ENCODE measurements around the gene VEPH1. TPM values are rescaled to one million over a fixed set of nuclear protein-coding genes. Genes with fewer than 3 reads are reported as not detected.

The VEPH1 gene
- total and polyA plus RNA-seq, 9 of the 15 experiments (the other 6 are each of a cell fraction or from before 2014, with no cell fraction given): 4.5 to 15.6 (median 5.8) TPM

DNA sequence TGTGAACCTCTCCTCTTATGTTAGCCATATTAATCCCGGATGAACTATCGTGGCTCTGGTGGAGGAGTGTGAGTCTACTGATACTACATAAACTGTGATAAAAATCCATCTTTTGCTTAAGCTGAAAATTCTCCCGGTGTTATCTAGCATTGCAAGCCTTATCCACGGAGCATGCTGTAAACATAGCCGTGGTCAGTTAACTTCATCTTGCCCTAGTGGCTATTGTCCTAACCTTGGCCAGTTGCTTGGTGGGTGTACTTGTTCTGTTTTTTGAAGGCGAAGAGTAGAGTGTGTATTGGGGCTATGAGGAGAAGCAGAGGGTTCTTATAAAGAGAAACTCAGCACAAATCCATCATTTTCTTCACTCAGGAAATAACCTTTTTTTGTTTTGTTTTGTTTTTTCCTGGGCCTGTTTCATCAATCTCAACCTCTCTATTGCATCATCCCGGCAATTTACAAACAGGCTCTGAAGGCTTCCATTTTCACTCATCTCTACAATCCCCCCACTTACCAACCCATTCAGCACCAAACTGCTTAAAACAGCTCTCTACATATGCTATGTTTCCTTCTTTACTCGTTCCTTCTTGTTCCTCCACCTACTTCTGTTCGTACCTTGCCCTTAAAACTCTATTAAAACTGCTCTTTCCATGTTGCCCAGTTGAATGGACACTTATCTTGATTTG lies 202.1 kb downstream of the VEPH1 start (continued):
- TF ChIP-seq, protein P1, sequence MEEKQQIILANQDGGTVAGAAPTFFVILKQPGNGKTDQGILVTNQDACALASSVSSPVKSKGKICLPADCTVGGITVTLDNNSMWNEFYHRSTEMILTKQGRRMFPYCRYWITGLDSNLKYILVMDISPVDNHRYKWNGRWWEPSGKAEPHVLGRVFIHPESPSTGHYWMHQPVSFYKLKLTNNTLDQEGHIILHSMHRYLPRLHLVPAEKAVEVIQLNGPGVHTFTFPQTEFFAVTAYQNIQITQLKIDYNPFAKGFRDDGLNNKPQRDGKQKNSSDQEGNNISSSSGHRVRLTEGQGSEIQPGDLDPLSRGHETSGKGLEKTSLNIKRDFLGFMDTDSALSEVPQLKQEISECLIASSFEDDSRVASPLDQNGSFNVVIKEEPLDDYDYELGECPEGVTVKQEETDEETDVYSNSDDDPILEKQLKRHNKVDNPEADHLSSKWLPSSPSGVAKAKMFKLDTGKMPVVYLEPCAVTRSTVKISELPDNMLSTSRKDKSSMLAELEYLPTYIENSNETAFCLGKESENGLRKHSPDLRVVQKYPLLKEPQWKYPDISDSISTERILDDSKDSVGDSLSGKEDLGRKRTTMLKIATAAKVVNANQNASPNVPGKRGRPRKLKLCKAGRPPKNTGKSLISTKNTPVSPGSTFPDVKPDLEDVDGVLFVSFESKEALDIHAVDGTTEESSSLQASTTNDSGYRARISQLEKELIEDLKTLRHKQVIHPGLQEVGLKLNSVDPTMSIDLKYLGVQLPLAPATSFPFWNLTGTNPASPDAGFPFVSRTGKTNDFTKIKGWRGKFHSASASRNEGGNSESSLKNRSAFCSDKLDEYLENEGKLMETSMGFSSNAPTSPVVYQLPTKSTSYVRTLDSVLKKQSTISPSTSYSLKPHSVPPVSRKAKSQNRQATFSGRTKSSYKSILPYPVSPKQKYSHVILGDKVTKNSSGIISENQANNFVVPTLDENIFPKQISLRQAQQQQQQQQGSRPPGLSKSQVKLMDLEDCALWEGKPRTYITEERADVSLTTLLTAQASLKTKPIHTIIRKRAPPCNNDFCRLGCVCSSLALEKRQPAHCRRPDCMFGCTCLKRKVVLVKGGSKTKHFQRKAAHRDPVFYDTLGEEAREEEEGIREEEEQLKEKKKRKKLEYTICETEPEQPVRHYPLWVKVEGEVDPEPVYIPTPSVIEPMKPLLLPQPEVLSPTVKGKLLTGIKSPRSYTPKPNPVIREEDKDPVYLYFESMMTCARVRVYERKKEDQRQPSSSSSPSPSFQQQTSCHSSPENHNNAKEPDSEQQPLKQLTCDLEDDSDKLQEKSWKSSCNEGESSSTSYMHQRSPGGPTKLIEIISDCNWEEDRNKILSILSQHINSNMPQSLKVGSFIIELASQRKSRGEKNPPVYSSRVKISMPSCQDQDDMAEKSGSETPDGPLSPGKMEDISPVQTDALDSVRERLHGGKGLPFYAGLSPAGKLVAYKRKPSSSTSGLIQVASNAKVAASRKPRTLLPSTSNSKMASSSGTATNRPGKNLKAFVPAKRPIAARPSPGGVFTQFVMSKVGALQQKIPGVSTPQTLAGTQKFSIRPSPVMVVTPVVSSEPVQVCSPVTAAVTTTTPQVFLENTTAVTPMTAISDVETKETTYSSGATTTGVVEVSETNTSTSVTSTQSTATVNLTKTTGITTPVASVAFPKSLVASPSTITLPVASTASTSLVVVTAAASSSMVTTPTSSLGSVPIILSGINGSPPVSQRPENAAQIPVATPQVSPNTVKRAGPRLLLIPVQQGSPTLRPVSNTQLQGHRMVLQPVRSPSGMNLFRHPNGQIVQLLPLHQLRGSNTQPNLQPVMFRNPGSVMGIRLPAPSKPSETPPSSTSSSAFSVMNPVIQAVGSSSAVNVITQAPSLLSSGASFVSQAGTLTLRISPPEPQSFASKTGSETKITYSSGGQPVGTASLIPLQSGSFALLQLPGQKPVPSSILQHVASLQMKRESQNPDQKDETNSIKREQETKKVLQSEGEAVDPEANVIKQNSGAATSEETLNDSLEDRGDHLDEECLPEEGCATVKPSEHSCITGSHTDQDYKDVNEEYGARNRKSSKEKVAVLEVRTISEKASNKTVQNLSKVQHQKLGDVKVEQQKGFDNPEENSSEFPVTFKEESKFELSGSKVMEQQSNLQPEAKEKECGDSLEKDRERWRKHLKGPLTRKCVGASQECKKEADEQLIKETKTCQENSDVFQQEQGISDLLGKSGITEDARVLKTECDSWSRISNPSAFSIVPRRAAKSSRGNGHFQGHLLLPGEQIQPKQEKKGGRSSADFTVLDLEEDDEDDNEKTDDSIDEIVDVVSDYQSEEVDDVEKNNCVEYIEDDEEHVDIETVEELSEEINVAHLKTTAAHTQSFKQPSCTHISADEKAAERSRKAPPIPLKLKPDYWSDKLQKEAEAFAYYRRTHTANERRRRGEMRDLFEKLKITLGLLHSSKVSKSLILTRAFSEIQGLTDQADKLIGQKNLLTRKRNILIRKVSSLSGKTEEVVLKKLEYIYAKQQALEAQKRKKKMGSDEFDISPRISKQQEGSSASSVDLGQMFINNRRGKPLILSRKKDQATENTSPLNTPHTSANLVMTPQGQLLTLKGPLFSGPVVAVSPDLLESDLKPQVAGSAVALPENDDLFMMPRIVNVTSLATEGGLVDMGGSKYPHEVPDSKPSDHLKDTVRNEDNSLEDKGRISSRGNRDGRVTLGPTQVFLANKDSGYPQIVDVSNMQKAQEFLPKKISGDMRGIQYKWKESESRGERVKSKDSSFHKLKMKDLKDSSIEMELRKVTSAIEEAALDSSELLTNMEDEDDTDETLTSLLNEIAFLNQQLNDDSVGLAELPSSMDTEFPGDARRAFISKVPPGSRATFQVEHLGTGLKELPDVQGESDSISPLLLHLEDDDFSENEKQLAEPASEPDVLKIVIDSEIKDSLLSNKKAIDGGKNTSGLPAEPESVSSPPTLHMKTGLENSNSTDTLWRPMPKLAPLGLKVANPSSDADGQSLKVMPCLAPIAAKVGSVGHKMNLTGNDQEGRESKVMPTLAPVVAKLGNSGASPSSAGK (IDR thresholded peaks at IDR 0.05): peak; percentile 67
- TF ChIP-seq HNRNPL (IDR thresholded peaks at IDR 0.05; ENCODE audit: low read depth, low read length) (no peak), RFX5 (IDR thresholded peaks at IDR 0.05; ENCODE audit: low read depth, low read length) (no peak), SMARCE1 (IDR thresholded peaks at IDR 0.05) (peak; percentile 34; the same call in 1 of the 2 replicates), ZNF707 (CRISPR knock-in tag; conservative IDR thresholded peaks at IDR 0.05) (no peak), ZNF133 (CRISPR knock-in tag; IDR thresholded peaks at IDR 0.05) (no peak), ARNT (IDR thresholded peaks at IDR 0.05) (0 out of 4 replicates have a peak, but pooled peaks of 1 of the 2 experiments have one; percentile 21), ZBTB17 (CRISPR knock-in tag; IDR thresholded peaks at IDR 0.05) (peak; percentile 72), POLR2B (IDR thresholded peaks at IDR 0.05; ENCODE audit: low read depth, partially characterized antibody) (no peak), ADNP (tag; IDR thresholded peaks at IDR 0.05) (no peak), DIDO1 (tag; IDR thresholded peaks at IDR 0.05; ENCODE audit: low read depth) (peak; percentile 69), NELFE (IDR thresholded peaks at IDR 0.05; ENCODE audit: insufficient read depth, insufficient read length) (no peak)
- TF ChIP-seq, protein P2, sequence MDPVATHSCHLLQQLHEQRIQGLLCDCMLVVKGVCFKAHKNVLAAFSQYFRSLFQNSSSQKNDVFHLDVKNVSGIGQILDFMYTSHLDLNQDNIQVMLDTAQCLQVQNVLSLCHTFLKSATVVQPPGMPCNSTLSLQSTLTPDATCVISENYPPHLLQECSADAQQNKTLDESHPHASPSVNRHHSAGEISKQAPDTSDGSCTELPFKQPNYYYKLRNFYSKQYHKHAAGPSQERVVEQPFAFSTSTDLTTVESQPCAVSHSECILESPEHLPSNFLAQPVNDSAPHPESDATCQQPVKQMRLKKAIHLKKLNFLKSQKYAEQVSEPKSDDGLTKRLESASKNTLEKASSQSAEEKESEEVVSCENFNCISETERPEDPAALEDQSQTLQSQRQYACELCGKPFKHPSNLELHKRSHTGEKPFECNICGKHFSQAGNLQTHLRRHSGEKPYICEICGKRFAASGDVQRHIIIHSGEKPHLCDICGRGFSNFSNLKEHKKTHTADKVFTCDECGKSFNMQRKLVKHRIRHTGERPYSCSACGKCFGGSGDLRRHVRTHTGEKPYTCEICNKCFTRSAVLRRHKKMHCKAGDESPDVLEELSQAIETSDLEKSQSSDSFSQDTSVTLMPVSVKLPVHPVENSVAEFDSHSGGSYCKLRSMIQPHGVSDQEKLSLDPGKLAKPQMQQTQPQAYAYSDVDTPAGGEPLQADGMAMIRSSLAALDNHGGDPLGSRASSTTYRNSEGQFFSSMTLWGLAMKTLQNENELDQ (CRISPR knock-in tag; IDR thresholded peaks at IDR 0.05; ENCODE audit: borderline replicate concordance): no peak
- TF ChIP-seq, protein P3, sequence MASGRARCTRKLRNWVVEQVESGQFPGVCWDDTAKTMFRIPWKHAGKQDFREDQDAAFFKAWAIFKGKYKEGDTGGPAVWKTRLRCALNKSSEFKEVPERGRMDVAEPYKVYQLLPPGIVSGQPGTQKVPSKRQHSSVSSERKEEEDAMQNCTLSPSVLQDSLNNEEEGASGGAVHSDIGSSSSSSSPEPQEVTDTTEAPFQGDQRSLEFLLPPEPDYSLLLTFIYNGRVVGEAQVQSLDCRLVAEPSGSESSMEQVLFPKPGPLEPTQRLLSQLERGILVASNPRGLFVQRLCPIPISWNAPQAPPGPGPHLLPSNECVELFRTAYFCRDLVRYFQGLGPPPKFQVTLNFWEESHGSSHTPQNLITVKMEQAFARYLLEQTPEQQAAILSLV (tag; IDR thresholded peaks at IDR 0.05): peak; percentile 93
